Natural killer cell (primary cell): ENCODE data around the gene NAIF1. TPM values are rescaled to one million over a fixed set of nuclear protein-coding genes. Genes with fewer than 3 reads are reported as not detected.

ENCODE experiments used
- ATAC-seq, 3 donors: fragments of 150-1000 bp in 2 of 3; fragments of 200-7000 bp in 1 of 3; cut with Tn5 transposase; 1 replicate in 1 of 3; 2 replicates in 2 of 3; pipeline ENCODE4 v1.10.0; 2021; ENCODE audit warnings: mild to moderate bottlenecking in 2 of 3, moderate library complexity in 2 of 3
- DNase-seq, 2 donors: peaks; one replicate each; pipeline versions ENCODE4 v3.0.0 to v3.0.0-alpha.2; 2013 to 2021; ENCODE audit warnings: mixed read lengths in 1 of 2
- H3K27ac ChIP-seq: one replicate; pipeline ENCODE4 v1.5.1; 2013; ENCODE audit warnings: mild to moderate bottlenecking, low read length
- H3K27me3 ChIP-seq: one replicate; pipeline ENCODE4 v1.6.1; 2013; ENCODE audit warnings: low read length; ENCODE audit not compliant: control insufficient read depth, insufficient read depth
- H3K36me3 ChIP-seq: one replicate; pipeline ENCODE4 v1.6.1; 2013; ENCODE audit warnings: low read length; ENCODE audit not compliant: control insufficient read depth, insufficient read depth
- H3K4me1 ChIP-seq: one replicate; pipeline ENCODE4 v1.6.1; 2013; ENCODE audit warnings: low read length; ENCODE audit not compliant: control insufficient read depth, insufficient read depth
- H3K4me3 ChIP-seq: one replicate; pipeline ENCODE4 v1.5.1; 2013; ENCODE audit warnings: low read length
- H3K9me3 ChIP-seq: one replicate; pipeline ENCODE4 v1.6.1; 2013; ENCODE audit warnings: low read length; ENCODE audit not compliant: control insufficient read depth, insufficient read depth
- H3K27ac Mint-ChIP-seq, 2 donors: one replicate each; pipeline ENCODE4 v1.8.0; 2022; ENCODE audit warnings: mild to moderate bottlenecking in 2 of 2, mixed read lengths in 2 of 2, moderate library complexity in 1 of 2
- H3K27me3 Mint-ChIP-seq, 2 donors: one replicate each; pipeline ENCODE4 v1.8.0; 2022; ENCODE audit warnings: low read depth in 2 of 2, mixed read lengths in 2 of 2
- H3K36me3 Mint-ChIP-seq: one replicate; pipeline ENCODE4 v1.8.0; 2022; ENCODE audit warnings: mixed read lengths
- H3K4me1 Mint-ChIP-seq, 2 donors: one replicate each; pipeline ENCODE4 v1.8.0; 2022; ENCODE audit warnings: mixed read lengths in 2 of 2
- H3K4me3 Mint-ChIP-seq: one replicate; pipeline ENCODE4 v1.8.0; 2022; ENCODE audit warnings: mild to moderate bottlenecking, moderate library complexity, mixed read lengths
- H3K9me3 Mint-ChIP-seq, 2 donors: one replicate each; pipeline ENCODE4 v1.8.0; 2022; ENCODE audit warnings: mixed read lengths in 2 of 2
- WGBS: methylation state at CpG from one replicate; pipeline ENCODE4 v1.1.7; 2013; ENCODE audit warnings: missing lambda C conversion rate; ENCODE audit not compliant: insufficient coverage; 5-methylcytosine and 5-hydroxymethylcytosine counted together
- intact Hi-C: fragments of 100-400 bp; cut with micrococcal nuclease; formaldehyde crosslinking; loops from one replicate; pipeline ENCODE4 v1.14.2; 2022
- total RNA-seq, 4 donors: library from RNA; stranded (reverse); fragments of 120-200 nt in 1 of 4; gene quantifications; one replicate each; pipeline versions ENCODE4 v1.2.3 to v1.2.4, GENCODE V29; 2013 to 2022
- TF ChIP-seq, protein P1 (sequence below): fragments of 200-600 bp; IDR thresholded peaks from one replicate; pipeline ENCODE4 v1.8.0; 2022; ENCODE audit warnings: antibody characterized with exemption

NAIF1 gene
- total RNA-seq, 3 donors from 2014 or later (not counting 1 experiment from before 2014, with no cell fraction given) = 11.9 to 12.6 (median 12.1) TPM

DNA sequence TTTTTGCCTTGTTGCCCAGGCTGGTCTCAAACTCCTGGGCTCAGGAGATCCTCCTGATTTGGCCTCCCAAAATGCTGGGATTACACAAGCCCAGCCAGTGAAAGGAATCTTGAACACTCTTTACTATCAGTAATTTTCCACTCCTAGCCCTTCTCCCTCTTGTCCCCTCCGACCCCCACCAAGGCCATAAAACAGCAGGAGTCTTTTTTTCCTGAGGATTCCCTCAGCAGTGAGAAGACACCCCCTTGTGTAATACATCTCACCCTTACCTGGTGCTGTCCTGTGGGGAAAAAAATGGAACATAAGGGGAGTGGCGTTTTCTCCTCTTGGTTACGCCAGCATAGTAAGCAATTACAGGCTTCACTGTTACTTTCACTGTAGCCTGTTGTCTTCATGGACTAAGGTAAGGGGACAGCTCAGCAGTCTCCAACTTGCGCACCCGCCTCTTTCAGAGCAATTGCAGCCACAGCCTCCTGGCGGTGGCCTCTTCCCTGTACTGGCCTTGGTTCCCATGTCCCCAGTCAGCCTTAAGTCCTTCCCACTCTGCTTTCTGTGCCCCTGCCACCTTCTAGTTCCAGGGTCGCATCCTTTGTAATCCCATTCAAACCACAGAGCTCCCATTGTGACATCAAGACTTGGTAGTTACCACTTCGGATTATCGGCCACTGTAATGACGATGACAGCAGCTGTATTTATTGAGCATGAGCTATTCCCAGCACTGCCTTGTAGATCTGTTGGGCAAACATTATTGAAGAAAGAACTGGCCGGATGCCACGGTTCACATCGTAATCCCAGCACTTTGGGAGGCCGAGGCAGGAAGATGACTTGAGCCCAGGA lies 10.0 kb downstream of the NAIF1 start:
- no peak for DNase-seq
- Histone ChIP-seq H3K4me3 (no peak overlapping the region), H3K27me3 (no peaks in the 10 kb centered on the region), H3K9me3 (no peaks in the 10 kb centered on the region), H3K27ac (no peak overlapping the region), H3K4me1 (peaks cover 26% of the 10 kb centered on the region), H3K36me3 (no peaks in the 10 kb centered on the region)
- no peak for ATAC-seq
- H3K27me3 Mint-ChIP-seq = peaks cover 0 to 2% of the 10 kb centered on the region in 2 donors
- 93% methylated on average over 14 of the region's 14 CpGs for WGBS
- H3K9me3 Mint-ChIP-seq = no peaks in the 10 kb centered on the region
- TF ChIP-seq, protein P1, sequence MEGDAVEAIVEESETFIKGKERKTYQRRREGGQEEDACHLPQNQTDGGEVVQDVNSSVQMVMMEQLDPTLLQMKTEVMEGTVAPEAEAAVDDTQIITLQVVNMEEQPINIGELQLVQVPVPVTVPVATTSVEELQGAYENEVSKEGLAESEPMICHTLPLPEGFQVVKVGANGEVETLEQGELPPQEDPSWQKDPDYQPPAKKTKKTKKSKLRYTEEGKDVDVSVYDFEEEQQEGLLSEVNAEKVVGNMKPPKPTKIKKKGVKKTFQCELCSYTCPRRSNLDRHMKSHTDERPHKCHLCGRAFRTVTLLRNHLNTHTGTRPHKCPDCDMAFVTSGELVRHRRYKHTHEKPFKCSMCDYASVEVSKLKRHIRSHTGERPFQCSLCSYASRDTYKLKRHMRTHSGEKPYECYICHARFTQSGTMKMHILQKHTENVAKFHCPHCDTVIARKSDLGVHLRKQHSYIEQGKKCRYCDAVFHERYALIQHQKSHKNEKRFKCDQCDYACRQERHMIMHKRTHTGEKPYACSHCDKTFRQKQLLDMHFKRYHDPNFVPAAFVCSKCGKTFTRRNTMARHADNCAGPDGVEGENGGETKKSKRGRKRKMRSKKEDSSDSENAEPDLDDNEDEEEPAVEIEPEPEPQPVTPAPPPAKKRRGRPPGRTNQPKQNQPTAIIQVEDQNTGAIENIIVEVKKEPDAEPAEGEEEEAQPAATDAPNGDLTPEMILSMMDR = no peak
- no peak overlapping the region for H3K4me3 Mint-ChIP-seq
- H3K4me1 Mint-ChIP-seq = peaks cover 12 to 15% of the 10 kb centered on the region in 2 donors
- intact Hi-C loops = no loop called here
- no peak overlapping the region for H3K27ac Mint-ChIP-seq
- no peaks in the 10 kb centered on the region for H3K36me3 Mint-ChIP-seq

GRCh38 chr9:128056086-128056485 lies 11.0 kb downstream of the NAIF1 start:
- Histone ChIP-seq H3K4me1 (peaks cover 15% of the 10 kb centered on the region), H3K9me3 (no peaks in the 10 kb centered on the region), H3K36me3 (no peaks in the 10 kb centered on the region), H3K27me3 (no peaks in the 10 kb centered on the region), H3K4me3 (no peak overlapping the region), H3K27ac (no peak overlapping the region)
- no peaks in the 10 kb centered on the region for H3K9me3 Mint-ChIP-seq
- H3K36me3 Mint-ChIP-seq = no peaks in the 10 kb centered on the region
- 94% methylated on average over 3 of the region's 3 CpGs for WGBS
- no peak for ATAC-seq
- peaks cover 2 to 6% of the 10 kb centered on the region in 2 donors for H3K4me1 Mint-ChIP-seq
- no peak for DNase-seq
- TF ChIP-seq, protein P1 = no peak
- no peak overlapping the region for H3K4me3 Mint-ChIP-seq
- intact Hi-C loops = no loop called here
- H3K27ac Mint-ChIP-seq = no peak overlapping the region
- H3K27me3 Mint-ChIP-seq = peaks cover 0 to 2% of the 10 kb centered on the region in 2 donors

GRCh38 chr9:128055344-128056040 lies 11.6 kb downstream of the NAIF1 start:
- no peak for DNase-seq
- Mint-ChIP-seq H3K4me3 (no peak overlapping the region), H3K36me3 (no peaks in the 10 kb centered on the region), H3K4me1 (peaks cover 0 to 5% of the 10 kb centered on the region in 2 donors), H3K9me3 (no peaks in the 10 kb centered on the region), H3K27me3 (peaks cover 0 to 2% of the 10 kb centered on the region in 2 donors), H3K27ac (no peak overlapping the region)
- H3K27ac ChIP-seq = no peak overlapping the region
- TF ChIP-seq, protein P1 = no peak
- no peak for ATAC-seq
- H3K4me3 ChIP-seq = no peak overlapping the region
- H3K4me1 ChIP-seq = peaks cover 9% of the 10 kb centered on the region
- 68% methylated on average over 7 of the region's 7 CpGs for WGBS
- no peaks in the 10 kb centered on the region for H3K27me3 ChIP-seq
- H3K36me3 ChIP-seq = no peaks in the 10 kb centered on the region
- intact Hi-C loops = no loop called here
- H3K9me3 ChIP-seq = no peaks in the 10 kb centered on the region
